ENCODE measurements around the gene PIK3R5. TPM values are rescaled to one million over a fixed set of nuclear protein-coding genes. Genes with fewer than 3 reads are reported as not detected.

The PIK3R5 gene
- total RNA-seq, 1 experiment from 2014 or later = 2.5 TPM

GRCh38 chr17:8865385-8865784, 100.1 kb downstream of the PIK3R5 start:
- peaks cover 20% of the 10 kb centered on the region; the same call in 1 of the 2 replicates for H3K27me3 ChIP-seq (ENCODE audit: insufficient read depth, low read length)
- TF ChIP-seq YY1 (IDR thresholded peaks at IDR 0.05; ENCODE audit: extremely low read depth, insufficient replicate concordance, low read depth, low read length) (no peak), ZNF274 (IDR thresholded peaks at IDR 0.05; ENCODE audit: low read depth, low read length) (no peak), SP1 (IDR thresholded peaks at IDR 0.05; ENCODE audit: low read depth) (no peak), ZFX (IDR thresholded peaks at IDR 0.05) (no peak), ZBTB33 (IDR thresholded peaks at IDR 0.05; ENCODE audit: extremely low read depth, insufficient replicate concordance, low read length) (no peak), EZH2phosphoT487 (IDR thresholded peaks at IDR 0.05; ENCODE audit: borderline replicate concordance) (no peak), REST (IDR thresholded peaks at IDR 0.05; ENCODE audit: low read depth) (no peak), ATF3 (IDR thresholded peaks at IDR 0.05) (no peak), POLR2A (IDR thresholded peaks at IDR 0.05; ENCODE audit: borderline replicate concordance, extremely low read depth, insufficient read depth, insufficient read length) (no peak)
- no peaks in the 10 kb centered on the region for H3K9me2 ChIP-seq (ENCODE audit: insufficient read depth)
- POLR2A ChIA-PET = no interaction called here
- no peak overlapping the region for H3K9ac ChIP-seq (ENCODE audit: low read length)
- DNase-seq (ENCODE audit: low read depth, low spot score) = no peak
- RAD21 ChIA-PET (ENCODE audit: low non-redundant PET in 1 of 2, low total read pairs in 2 of 2, uncharacterized antibody in 2 of 2, unreplicated experiment in 2 of 2) = no interaction called here
- no peak overlapping the region for H3K27ac ChIP-seq (ENCODE audit: low read depth, low read length)
- H2AFZ ChIP-seq (ENCODE audit: low read depth, low read length, poor library complexity, severe bottlenecking) = no peak overlapping the region
- CTCF ChIA-PET = no interaction called here
- H3K4me3 ChIP-seq (replicated peaks in 1 of 2; ENCODE audit: low read depth in 1 of 2, low read length in 2 of 2) = no peak overlapping the region
- H3K36me3 ChIP-seq (ENCODE audit: control insufficient read depth in 1 of 2, insufficient read depth in 2 of 2, low read length in 2 of 2) = no peaks in the 10 kb centered on the region
- H3K4me2 ChIP-seq (ENCODE audit: low read length) = no peak overlapping the region
- no TSS peak for BruUV-seq (replicated peaks)
- H4K20me1 ChIP-seq (ENCODE audit: insufficient read depth) = no peaks in the 10 kb centered on the region
- H3K9me3 ChIP-seq (ENCODE audit: control insufficient read depth in 1 of 2, insufficient read depth in 1 of 2, low read depth in 1 of 2, low read length in 2 of 2) = no peaks in the 10 kb centered on the region
- H3K79me2 ChIP-seq (ENCODE audit: insufficient read depth, low read length) = no peaks in the 10 kb centered on the region
- ATAC-seq = no peak
- no peaks in the 10 kb centered on the region for H3K4me1 ChIP-seq (ENCODE audit: control insufficient read depth in 1 of 2, insufficient read depth in 2 of 2, low read length in 2 of 2)
- intact Hi-C loops (cut with micrococcal nuclease) = no loop called here

Measured in HCT116 (cell line).